HCT116 (cell line): ENCODE results near the gene HSPB1. TPM values are rescaled to one million over a fixed set of nuclear protein-coding genes. Genes with fewer than 3 reads are reported as not detected.

Source experiments
- ATAC-seq: fragments of 200-7000 bp; cut with Tn5 transposase; 2 replicates; pipeline ENCODE4 v1.9.1; 2020; ENCODE audit warnings: mild to moderate bottlenecking, moderate library complexity
- BruUV-seq: library from RNA; stranded (reverse); fragments of 400-500 nt; replicated peaks from 2 replicates; lab custom pipeline; 2021; lab: Mats Ljungman, UMichigan
- CTCF ChIA-PET: fragments of 300-600 bp; sonication (Branson Sonifier 250); formaldehyde crosslinking; loops from one replicate; lab custom pipeline; 2021; ENCODE audit warnings: antibody characterized with exemption; lab: Charles Lee
- POLR2A ChIA-PET: fragments of 300-600, 350-600 bp; sonication (Branson Sonifier 250); formaldehyde crosslinking; loops from one replicate; lab custom pipeline; 2021; ENCODE audit warnings: antibody characterized with exemption; lab: Charles Lee
- RAD21 ChIA-PET, 2 experiments: fragments of 300-600 bp; sonication (Branson Sonifier 250); formaldehyde crosslinking; loops; one replicate each; lab custom pipeline; 2023; ENCODE audit warnings: low total read pairs in 2 of 2; ENCODE audit not compliant: uncharacterized antibody in 2 of 2, unreplicated experiment in 2 of 2, low non-redundant PET in 1 of 2; lab: Charles Lee
- DNase-seq: peaks from one replicate; pipeline ENCODE4 v3.0.0-alpha.2; 2010; ENCODE audit warnings: low read depth, low spot score
- H2AFZ ChIP-seq: fragments of 200-600 bp; shearing (Covaris generic), sonication (generic); 2 replicates; pipeline ENCODE4 v1.6.1; 2017; ENCODE audit warnings: low read depth, mixed run types, mixed read lengths, antibody characterized with exemption, low read length; ENCODE audit not compliant: poor library complexity, severe bottlenecking
- H3K27ac ChIP-seq: 2 replicates; pipeline ENCODE4 v1.5.1; 2012; ENCODE audit warnings: low read depth, low read length
- H3K27me3 ChIP-seq: fragments of 200-600 bp; sonication (generic); 2 replicates; pipeline ENCODE4 v1.6.1; 2016; ENCODE audit warnings: mixed run types, low read length, mixed read lengths; ENCODE audit not compliant: insufficient read depth
- H3K36me3 ChIP-seq, 2 experiments: fragments of 200-500 bp in 1 of 2; fragments of 200-600 bp in 1 of 2; sonication (Bioruptor generic) in 1 of 2; sonication (generic) in 1 of 2; 2 replicates each; pipeline versions ENCODE4 v1.5.1 to v1.6.1; 2014 to 2016; ENCODE audit warnings: low read length in 2 of 2, inconsistent platforms in 1 of 2, mixed read lengths in 1 of 2, mixed run types in 1 of 2; ENCODE audit not compliant: insufficient read depth in 2 of 2, control insufficient read depth in 1 of 2
- H3K4me1 ChIP-seq, 2 experiments: fragments of 200-600 bp in 1 of 2; sonication (generic) in 1 of 2; 2 replicates each; pipeline versions ENCODE4 v1.5.1 to v1.6.1; 2012 to 2017; ENCODE audit warnings: low read length in 2 of 2, inconsistent platforms in 1 of 2, mild to moderate bottlenecking in 1 of 2, mixed read lengths in 1 of 2, mixed run types in 1 of 2, moderate library complexity in 1 of 2; ENCODE audit not compliant: insufficient read depth in 2 of 2, control insufficient read depth in 1 of 2
- H3K4me2 ChIP-seq: fragments of 200-600 bp; sonication (generic); 2 replicates; pipeline ENCODE4 v1.6.1; 2017; ENCODE audit warnings: mixed run types, low read length, mixed read lengths
- H3K4me3 ChIP-seq, 2 experiments: fragments of 200-600 bp in 1 of 2; sonication (generic) in 1 of 2; replicated peaks in 1 of 2; 2 replicates each; pipeline ENCODE4 v1.5.1; 2011 to 2016; ENCODE audit warnings: low read length in 2 of 2, control low read depth in 1 of 2, low read depth in 1 of 2, mild to moderate bottlenecking in 1 of 2, mixed read lengths in 1 of 2, mixed run types in 1 of 2
- H3K79me2 ChIP-seq: fragments of 200-600 bp; sonication (generic); 2 replicates; pipeline ENCODE4 v1.6.1; 2017; ENCODE audit warnings: mild to moderate bottlenecking, mixed run types, low read length, moderate library complexity, mixed read lengths; ENCODE audit not compliant: insufficient read depth
- H3K9ac ChIP-seq: fragments of 200-600 bp; sonication (generic); 2 replicates; pipeline ENCODE4 v1.6.1; 2016; ENCODE audit warnings: low read length, mixed read lengths
- H3K9me2 ChIP-seq: fragments of 200-600 bp; sonication (generic), shearing (Covaris generic); 2 replicates; pipeline ENCODE4 v1.6.1; 2017; ENCODE audit warnings: mixed run types, mild to moderate bottlenecking, moderate library complexity; ENCODE audit not compliant: insufficient read depth
- H3K9me3 ChIP-seq, 2 experiments: fragments of 200-500 bp in 1 of 2; fragments of 200-600 bp in 1 of 2; sonication (Bioruptor generic) in 1 of 2; sonication (generic) in 1 of 2; 2 replicates each; pipeline ENCODE4 v1.6.1; 2014 to 2017; ENCODE audit warnings: low read length in 2 of 2, mixed read lengths in 2 of 2, inconsistent platforms in 1 of 2, low read depth in 1 of 2, mild to moderate bottlenecking in 1 of 2, mixed run types in 1 of 2, moderate library complexity in 1 of 2; ENCODE audit not compliant: control insufficient read depth in 1 of 2, insufficient read depth in 1 of 2
- H4K20me1 ChIP-seq: fragments of 200-600 bp; sonication (generic), shearing (Covaris generic); 2 replicates; pipeline ENCODE4 v1.6.1; 2017; ENCODE audit warnings: mixed run types, mild to moderate bottlenecking, moderate library complexity; ENCODE audit not compliant: insufficient read depth
- CBX3 ChIP-seq: IDR thresholded peaks from 2 replicates; pipeline ENCODE4 v1.6.1; 2012; ENCODE audit warnings: low read depth
- CEBPB ChIP-seq: IDR thresholded peaks from 2 replicates; pipeline ENCODE4 v1.6.1; 2012; ENCODE audit warnings: low read depth
- EGR1 ChIP-seq: IDR thresholded peaks from 2 replicates; pipeline ENCODE4 v1.6.1; 2012; ENCODE audit warnings: low read depth
- FOSL1 ChIP-seq: IDR thresholded peaks from 2 replicates; pipeline ENCODE4 v1.6.1; 2012; ENCODE audit warnings: low read depth
- POLR2A ChIP-seq: IDR thresholded peaks from 2 replicates; pipeline ENCODE4 v1.7.0; 2011; ENCODE audit warnings: borderline replicate concordance; ENCODE audit not compliant: insufficient read depth, insufficient read length; ENCODE audit errors: extremely low read depth
- POLR2AphosphoS5 ChIP-seq: IDR thresholded peaks from 2 replicates; pipeline ENCODE4 v1.6.1; 2011; ENCODE audit warnings: mild to moderate bottlenecking, low read depth, low read length, moderate library complexity
- RAD21 ChIP-seq: IDR thresholded peaks from 2 replicates; pipeline ENCODE4 v1.6.1; 2012; ENCODE audit warnings: low read depth, mild to moderate bottlenecking
- SIN3A ChIP-seq: IDR thresholded peaks from 2 replicates; pipeline ENCODE4 v1.6.1; 2012; ENCODE audit warnings: low read depth
- SP1 ChIP-seq: IDR thresholded peaks from 2 replicates; pipeline ENCODE4 v1.6.1; 2012; ENCODE audit warnings: low read depth
- SRF ChIP-seq: IDR thresholded peaks from 2 replicates; pipeline ENCODE4 v1.6.1; 2012; ENCODE audit warnings: low read depth
- YY1 ChIP-seq: IDR thresholded peaks from 2 replicates; pipeline ENCODE4 v1.6.1; 2011; ENCODE audit warnings: low read length, low read depth, moderate library complexity, mild to moderate bottlenecking; ENCODE audit not compliant: insufficient replicate concordance; ENCODE audit errors: extremely low read depth
- ZFX ChIP-seq: fragments of 450-650 bp; IDR thresholded peaks from 2 replicates; pipeline ENCODE4 v1.6.1; 2017
- ZNF274 ChIP-seq: fragments of 200-500 bp; sonication (Bioruptor generic); IDR thresholded peaks from 2 replicates; pipeline ENCODE4 v1.6.1; 2014; ENCODE audit warnings: mild to moderate bottlenecking, low read depth, low read length, inconsistent platforms
- intact Hi-C: fragments of 100-400 bp; cut with micrococcal nuclease; formaldehyde crosslinking; loops from 2 replicates; pipeline ENCODE4 v1.10.0; 2022
- total RNA-seq: library from RNA; stranded (reverse); gene quantifications from one replicate; pipeline ENCODE4 v1.2.1, GENCODE V29; 2021; ENCODE audit not compliant: unreplicated experiment
- TF ChIP-seq, protein P1 (sequence below): IDR thresholded peaks from 2 replicates; pipeline ENCODE4 v1.6.1; 2012; ENCODE audit warnings: low read depth
- TF ChIP-seq, protein P2 (sequence below): IDR thresholded peaks from 2 replicates; pipeline ENCODE4 v1.6.1; 2012

Gene HSPB1
- total RNA-seq, 1 experiment from 2014 or later, result 524 TPM

DNA sequence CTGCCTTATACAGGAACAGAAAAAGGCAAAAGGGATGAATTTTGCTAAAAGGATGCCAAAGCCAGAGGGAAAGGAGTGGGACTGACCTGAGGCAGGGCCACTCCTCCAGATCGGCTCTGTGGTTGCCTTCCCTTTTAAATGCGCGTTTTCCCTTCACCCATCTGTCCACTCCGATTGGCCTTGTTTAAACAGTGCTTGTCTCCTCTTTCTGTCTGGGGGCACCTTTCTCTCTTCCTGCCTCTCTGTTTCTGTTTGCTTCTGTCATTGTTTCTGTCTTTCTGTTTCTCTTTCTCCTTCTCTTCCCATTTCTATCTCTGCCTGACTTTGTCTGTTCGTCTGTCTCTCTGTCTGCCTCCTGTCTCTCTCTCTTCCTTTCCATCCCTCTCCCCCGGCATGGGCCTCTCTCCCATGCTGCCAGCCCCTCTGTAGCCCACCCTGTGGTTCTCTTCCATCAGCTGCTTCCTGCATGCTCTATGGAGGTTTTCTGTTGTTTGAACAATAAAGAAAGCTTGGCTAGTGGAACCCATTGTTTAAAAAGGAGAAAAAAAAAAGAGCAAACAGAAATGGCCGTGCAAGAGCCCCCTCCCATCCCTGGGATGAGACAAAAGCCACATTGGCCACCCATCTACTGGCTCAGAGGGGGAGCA, 29.5 kb upstream of the HSPB1 start:
- H3K36me3 ChIP-seq, result no peaks in the 10 kb centered on the region
- no peaks in the 10 kb centered on the region for H4K20me1 ChIP-seq
- CTCF ChIA-PET, result interaction anchor here (1.3 kb wide), 1 partner anchor 10 kb away, joined by 7 read pairs; no protein-coding TSS in a partner anchor
- H3K27ac ChIP-seq, result no peak overlapping the region
- 0 out of 4 replicates have a peak, but pooled peaks cover 0 to under 1% of the 10 kb centered on the region in 2 experiments for H3K4me1 ChIP-seq
- H3K9me2 ChIP-seq, result no peaks in the 10 kb centered on the region
- no peak overlapping the region for H3K9ac ChIP-seq
- no peaks in the 10 kb centered on the region for H3K27me3 ChIP-seq
- no peak for ATAC-seq
- intact Hi-C loops, result no loop called here
- no peaks in the 10 kb centered on the region for H3K9me3 ChIP-seq
- no peak overlapping the region for H3K4me2 ChIP-seq
- RAD21 ChIA-PET, result no interaction called here
- POLR2A ChIA-PET, result no interaction called here
- BruUV-seq, result no TSS peak
- DNase-seq, result no peak
- no peak overlapping the region for H2AFZ ChIP-seq
- H3K4me3 ChIP-seq, result no peak overlapping the region
- TF ChIP-seq SRF (no peak), ZFX (no peak), POLR2A (no peak), POLR2AphosphoS5 (no peak)
- no peaks in the 10 kb centered on the region for H3K79me2 ChIP-seq

DNA sequence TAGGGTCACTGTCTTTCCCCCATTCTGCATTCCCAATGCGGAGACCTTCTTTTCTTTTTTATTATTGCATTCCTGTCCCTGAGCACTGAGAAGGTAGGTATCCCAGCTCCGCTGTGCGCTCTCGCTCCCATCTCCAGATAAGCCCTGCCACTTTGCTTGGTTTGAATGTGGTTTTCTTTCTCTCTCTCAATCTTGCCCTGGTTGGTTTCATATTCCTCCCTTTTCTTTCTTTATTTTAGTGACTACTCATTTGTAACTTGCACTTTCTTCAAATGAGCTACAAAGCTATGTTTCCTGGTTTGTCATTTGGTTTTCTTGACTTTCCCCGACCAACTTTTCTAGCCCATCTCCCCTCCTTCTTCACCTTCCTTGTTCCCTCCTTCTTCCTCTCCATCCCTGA, 29.0 kb upstream of the HSPB1 start:
- POLR2A ChIA-PET, result no interaction called here
- RAD21 ChIA-PET, result no interaction called here
- no peak for ATAC-seq

More for the DNA sequence above, 29.0 kb upstream of the HSPB1 start:
- no peak for TF ChIP-seq SP1
- no peak for TF ChIP-seq RAD21
- TF ChIP-seq EGR1, result no peak
- TF ChIP-seq, protein P1, sequence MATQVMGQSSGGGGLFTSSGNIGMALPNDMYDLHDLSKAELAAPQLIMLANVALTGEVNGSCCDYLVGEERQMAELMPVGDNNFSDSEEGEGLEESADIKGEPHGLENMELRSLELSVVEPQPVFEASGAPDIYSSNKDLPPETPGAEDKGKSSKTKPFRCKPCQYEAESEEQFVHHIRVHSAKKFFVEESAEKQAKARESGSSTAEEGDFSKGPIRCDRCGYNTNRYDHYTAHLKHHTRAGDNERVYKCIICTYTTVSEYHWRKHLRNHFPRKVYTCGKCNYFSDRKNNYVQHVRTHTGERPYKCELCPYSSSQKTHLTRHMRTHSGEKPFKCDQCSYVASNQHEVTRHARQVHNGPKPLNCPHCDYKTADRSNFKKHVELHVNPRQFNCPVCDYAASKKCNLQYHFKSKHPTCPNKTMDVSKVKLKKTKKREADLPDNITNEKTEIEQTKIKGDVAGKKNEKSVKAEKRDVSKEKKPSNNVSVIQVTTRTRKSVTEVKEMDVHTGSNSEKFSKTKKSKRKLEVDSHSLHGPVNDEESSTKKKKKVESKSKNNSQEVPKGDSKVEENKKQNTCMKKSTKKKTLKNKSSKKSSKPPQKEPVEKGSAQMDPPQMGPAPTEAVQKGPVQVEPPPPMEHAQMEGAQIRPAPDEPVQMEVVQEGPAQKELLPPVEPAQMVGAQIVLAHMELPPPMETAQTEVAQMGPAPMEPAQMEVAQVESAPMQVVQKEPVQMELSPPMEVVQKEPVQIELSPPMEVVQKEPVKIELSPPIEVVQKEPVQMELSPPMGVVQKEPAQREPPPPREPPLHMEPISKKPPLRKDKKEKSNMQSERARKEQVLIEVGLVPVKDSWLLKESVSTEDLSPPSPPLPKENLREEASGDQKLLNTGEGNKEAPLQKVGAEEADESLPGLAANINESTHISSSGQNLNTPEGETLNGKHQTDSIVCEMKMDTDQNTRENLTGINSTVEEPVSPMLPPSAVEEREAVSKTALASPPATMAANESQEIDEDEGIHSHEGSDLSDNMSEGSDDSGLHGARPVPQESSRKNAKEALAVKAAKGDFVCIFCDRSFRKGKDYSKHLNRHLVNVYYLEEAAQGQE, result no peak
- TF ChIP-seq, protein P2, sequence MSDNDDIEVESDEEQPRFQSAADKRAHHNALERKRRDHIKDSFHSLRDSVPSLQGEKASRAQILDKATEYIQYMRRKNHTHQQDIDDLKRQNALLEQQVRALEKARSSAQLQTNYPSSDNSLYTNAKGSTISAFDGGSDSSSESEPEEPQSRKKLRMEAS, result no peak
- TF ChIP-seq POLR2A, result no peak
- no peak for TF ChIP-seq FOSL1
- no peak for TF ChIP-seq CEBPB
- TF ChIP-seq YY1, result no peak
- TF ChIP-seq SIN3A, result no peak
- TF ChIP-seq CBX3, result no peak
- TF ChIP-seq ZNF274, result no peak
- no peaks in the 10 kb centered on the region for H3K79me2 ChIP-seq
- no TSS peak for BruUV-seq
- H3K27ac ChIP-seq, result no peak overlapping the region
- H2AFZ ChIP-seq, result no peak overlapping the region
- DNase-seq, result no peak
- no peaks in the 10 kb centered on the region for H3K36me3 ChIP-seq
- H3K4me1 ChIP-seq, result peaks cover 0 to 2% of the 10 kb centered on the region in 2 experiments; a peak in 1 of 4 replicates
- no peak overlapping the region for H3K4me3 ChIP-seq
- H3K4me2 ChIP-seq, result no peak overlapping the region
- no peaks in the 10 kb centered on the region for H3K9me2 ChIP-seq
- CTCF ChIA-PET, result interaction anchor here (0.9 to 1.3 kb wide), 2 partner anchors 11 to 95 kb away, joined by 3 to 7 read pairs; no protein-coding TSS in a partner anchor
- no peaks in the 10 kb centered on the region for H3K27me3 ChIP-seq
- H3K9ac ChIP-seq, result no peak overlapping the region
- H4K20me1 ChIP-seq, result no peaks in the 10 kb centered on the region
- intact Hi-C loops, result no loop called here
- no peaks in the 10 kb centered on the region for H3K9me3 ChIP-seq
